GM12878 (cell line): ENCODE data around the gene PALLD. TPM values are rescaled to one million over a fixed set of nuclear protein-coding genes. Genes with fewer than 3 reads are reported as not detected.

Experiments used
- ATAC-seq: fragments of 200-7000 bp; cut with Tn5 transposase; 3 replicates; pipeline ENCODE4 v1.9.1; 2020; ENCODE audit warnings: mild to moderate bottlenecking, moderate library complexity
- BruUV-seq: library from RNA; stranded (reverse); fragments of 400-500 nt; replicated peaks from 2 replicates; lab custom pipeline; 2021; lab: Mats Ljungman, UMichigan
- CTCF ChIA-PET: fragments of 300-600 bp; sonication (Branson Sonifier 250); formaldehyde crosslinking; extraction: SDS; loops from one replicate; lab custom pipeline; 2021; ENCODE audit warnings: inconsistent platforms; lab: Yijun Ruan, JAX
- POLR2A ChIA-PET: fragments of 350-600 bp; formaldehyde crosslinking; extraction: SDS; loops from one replicate; lab custom pipeline; 2021; ENCODE audit warnings: inconsistent platforms; lab: Charles Lee
- RAD21 ChIA-PET: fragments of 300-600 bp; sonication (Branson Sonifier 250); formaldehyde crosslinking; loops from one replicate; lab custom pipeline; 2023; ENCODE audit warnings: antibody characterized with exemption; ENCODE audit not compliant: unreplicated experiment; lab: Charles Lee
- SMC1A ChIA-PET: fragments of 300-600 bp; sonication (Branson Sonifier 250); formaldehyde crosslinking; loops from one replicate; lab custom pipeline; 2023; ENCODE audit not compliant: unreplicated experiment, uncharacterized antibody; lab: Charles Lee
- DNase-seq: peaks from one replicate; pipeline ENCODE4 v3.0.0-alpha.2; 2011; ENCODE audit warnings: low read depth, low spot score
- FAIRE-seq: peaks from 3 replicates; lab custom pipeline; 2011; peaks lifted over from hg19 to GRCh38; lab: Jason Lieb, UNC
- H2AFZ ChIP-seq: 2 replicates; pipeline ENCODE4 v1.6.0; 2011; ENCODE audit warnings: low read depth, low read length, control low read depth; ENCODE audit not compliant: control insufficient read depth
- H3K27ac ChIP-seq: 2 replicates; pipeline ENCODE4 v1.5.1; 2011; ENCODE audit warnings: control low read depth; ENCODE audit not compliant: control insufficient read depth, insufficient read depth
- H3K27me3 ChIP-seq, 2 experiments: replicated peaks in 1 of 2; 2 replicates each; pipeline versions ENCODE4 v1.6.0 to v1.6.1; 2011; ENCODE audit warnings: low read length in 1 of 2; ENCODE audit not compliant: control insufficient read depth in 2 of 2, insufficient read depth in 2 of 2
- H3K36me3 ChIP-seq, 2 experiments: 2 replicates each; pipeline ENCODE4 v1.5.1; 2011; ENCODE audit warnings: low read length in 1 of 2; ENCODE audit not compliant: control insufficient read depth in 2 of 2, insufficient read depth in 2 of 2
- H3K4me1 ChIP-seq: 2 replicates; pipeline ENCODE4 v1.6.1; 2011; ENCODE audit warnings: mild to moderate bottlenecking, low read length, moderate library complexity, mixed read lengths; ENCODE audit not compliant: control insufficient read depth, insufficient read depth
- H3K4me2 ChIP-seq: 2 replicates; pipeline ENCODE4 v1.6.0; 2011; ENCODE audit warnings: control low read depth; ENCODE audit not compliant: control insufficient read depth, insufficient read depth
- H3K4me3 ChIP-seq: fragments of 200-600 bp; sonication (generic); 2 replicates; pipeline ENCODE4 v1.5.1; 2016
- H3K79me2 ChIP-seq: 2 replicates; pipeline ENCODE4 v1.6.0; 2011; ENCODE audit warnings: low read length; ENCODE audit not compliant: control insufficient read depth, insufficient read depth
- H3K9ac ChIP-seq: 2 replicates; pipeline ENCODE4 v1.8.0; 2011; ENCODE audit warnings: low read length, control low read depth, mixed read lengths; ENCODE audit not compliant: control insufficient read depth, insufficient read depth
- H3K9me3 ChIP-seq: replicated peaks from 3 replicates; pipeline ENCODE4 v1.5.1; 2011; ENCODE audit warnings: mild to moderate bottlenecking, low read length; ENCODE audit not compliant: control insufficient read depth, insufficient read depth
- H4K20me1 ChIP-seq: 2 replicates; pipeline ENCODE4 v1.6.0; 2011; ENCODE audit not compliant: control insufficient read depth, insufficient read depth
- BMI1 ChIP-seq: fragments of 450-650 bp; IDR thresholded peaks from 2 replicates; pipeline ENCODE4 v1.6.1; 2016; ENCODE audit warnings: mild to moderate bottlenecking, moderate library complexity, borderline replicate concordance
- BRCA1 ChIP-seq: IDR thresholded peaks from 2 replicates; pipeline ENCODE4 v1.6.1; 2011; ENCODE audit warnings: low read depth, low read length, improper control_type of control experiment
- CHD1 ChIP-seq: IDR thresholded peaks from 2 replicates; pipeline ENCODE4 v1.6.1; 2012; ENCODE audit warnings: low read depth, low read length, improper control_type of control experiment
- CREB1 ChIP-seq: IDR thresholded peaks from 2 replicates; pipeline ENCODE4 v1.6.1; 2012; ENCODE audit warnings: low read depth, mild to moderate bottlenecking, inconsistent platforms
- DPF2 ChIP-seq: fragments of 450-650 bp; IDR thresholded peaks from 2 replicates; pipeline ENCODE4 v1.6.1; 2017; ENCODE audit warnings: mild to moderate bottlenecking
- EED ChIP-seq: sonication (generic); IDR thresholded peaks from 2 replicates; pipeline ENCODE4 v1.6.1; 2016; ENCODE audit warnings: antibody characterized with exemption, low read depth
- ESRRA ChIP-seq: IDR thresholded peaks from 2 replicates; pipeline ENCODE4 v1.6.1; 2012; ENCODE audit warnings: mild to moderate bottlenecking, low read length, improper control_type of control experiment
- KLF5 ChIP-seq: fragments of 450-650 bp; IDR thresholded peaks from 2 replicates; pipeline ENCODE4 v1.6.1; 2014; ENCODE audit warnings: mild to moderate bottlenecking; ENCODE audit not compliant: partially characterized antibody
- MEF2B ChIP-seq: fragments of 450-650 bp; IDR thresholded peaks from 2 replicates; pipeline ENCODE4 v1.6.1; 2018; ENCODE audit warnings: mild to moderate bottlenecking, moderate library complexity; ENCODE audit not compliant: partially characterized antibody, poor library complexity, severe bottlenecking
- NFIC ChIP-seq: IDR thresholded peaks from 2 replicates; pipeline ENCODE4 v1.6.1; 2012; ENCODE audit warnings: low read depth, mild to moderate bottlenecking, inconsistent platforms, low read length, moderate library complexity
- RCOR1 ChIP-seq: conservative IDR thresholded peaks from 2 replicates; pipeline ENCODE4 v1.6.1; 2012; ENCODE audit warnings: low read depth, low read length, improper control_type of control experiment
- RELB ChIP-seq: fragments of 450-650 bp; IDR thresholded peaks from 2 replicates; pipeline ENCODE4 v1.6.1; 2017; ENCODE audit warnings: low read depth, mild to moderate bottlenecking, moderate library complexity
- YBX1 ChIP-seq: fragments of 450-650 bp; IDR thresholded peaks from 2 replicates; pipeline ENCODE4 v1.6.1; 2016; ENCODE audit warnings: antibody characterized with exemption
- ZNF274 ChIP-seq: IDR thresholded peaks from one replicate; pipeline ENCODE4 v1.8.0; 2011; ENCODE audit not compliant: insufficient read length, insufficient read depth
- WGBS: methylation state at CpG from one replicate; pipeline ENCODE4 v1.1.6; 2016; ENCODE audit warnings: low lambda C conversion rate; ENCODE audit not compliant: insufficient replicate concordance, insufficient coverage; ENCODE audit errors: missing lambda C conversion rate; 5-methylcytosine and 5-hydroxymethylcytosine counted together
- in situ Hi-C: fragments of 300-500 bp; cut with MboI; formaldehyde crosslinking; loops from 9 replicates; pipeline ENCODE4 v1.14.3; 2018; ENCODE audit warnings: mixed read lengths
- intact Hi-C: fragments of 100-400 bp; cut with micrococcal nuclease; formaldehyde crosslinking; loops from one replicate; pipeline ENCODE4 v1.14.2; 2022; ENCODE audit not compliant: unreplicated experiment
- polyA plus RNA-seq, 11 experiments: library from polyadenylated mRNA; depleted of rRNA in 4 of 11; unstranded in 6 of 11; stranded (reverse) in 5 of 11; fragments of >200 nt; fragmentation: Nextera tagmentation in 4 of 11; fragmentation: Illumina TruSeq in 1 of 11; extraction: Ambion mirVana in 4 of 11; extraction: Trizol in 1 of 11; gene quantifications; 1 replicate in 1 of 11; 2 replicates in 10 of 11; pipeline versions ENCODE4 v1.2.1 to v1.2.3, GENCODE V29; 2011 to 2016; ENCODE audit warnings: inconsistent platforms in 2 of 11, missing spikeins in 2 of 11, low read depth in 1 of 11
- total RNA-seq, 4 experiments: library from RNA; depleted of rRNA in 3 of 4; stranded (reverse); fragments of >200 nt in 3 of 4; fragmentation: Illumina TruSeq in 1 of 4; extraction: Trizol in 1 of 4; gene quantifications; 2 replicates each; pipeline versions ENCODE4 v1.2.1 to v1.2.3, GENCODE V29; 2013 to 2021

Gene PALLD
- total and polyA plus RNA-seq, 10 of the 15 experiments (the other 5 are each of a cell fraction or from before 2014, with no cell fraction given) = 1.0 to 7.7 (median 1.7) TPM

DNA sequence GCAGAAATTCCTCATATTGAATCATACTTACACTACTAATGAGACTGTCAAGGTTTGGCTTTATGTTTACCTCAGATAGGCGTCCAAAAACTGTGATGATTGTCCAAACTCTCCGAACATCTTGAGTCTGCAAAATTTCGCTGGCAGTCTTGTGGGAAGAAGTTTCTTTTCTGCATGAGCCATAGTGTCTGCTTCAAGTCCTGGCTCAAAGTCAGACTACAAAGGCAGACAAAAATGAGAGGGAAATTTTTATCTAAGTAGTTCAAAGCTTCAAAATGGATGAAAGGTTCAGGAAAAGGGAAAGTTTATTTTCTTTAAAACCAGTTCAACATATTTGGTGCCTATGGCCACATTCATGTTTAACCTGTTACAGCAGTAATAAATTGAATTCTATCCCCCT lies 40.7 kb downstream of the PALLD start:
- RAD21 ChIA-PET = no interaction called here
- Histone ChIP-seq H3K36me3 (no peaks in the 10 kb centered on the region), H3K27me3 (no peaks in the 10 kb centered on the region; a peak in 1 of 4 replicates), H3K9ac (no peak overlapping the region), H3K4me1 (no peaks in the 10 kb centered on the region), H3K4me2 (no peak overlapping the region), H4K20me1 (no peaks in the 10 kb centered on the region), H3K79me2 (no peaks in the 10 kb centered on the region), H3K4me3 (no peak overlapping the region), H3K27ac (no peak overlapping the region), H3K9me3 (no peaks in the 10 kb centered on the region)
- in situ Hi-C loops = no loop called here
- FAIRE-seq (no peak), ATAC-seq (no peak), DNase-seq (no peak)
- WGBS = 54% methylated on average over 3 of the region's 3 CpGs
- intact Hi-C loops = no loop called here
- POLR2A ChIA-PET = no interaction called here
- SMC1A ChIA-PET = no interaction called here
- no TSS peak for BruUV-seq
- CTCF ChIA-PET = no interaction called here
- TF ChIP-seq EED (no peak), RCOR1 (no peak), CHD1 (no peak), NFIC (no peak), CREB1 (no peak), YBX1 (no peak), ESRRA (no peak), RELB (no peak), BRCA1 (no peak), BMI1 (no peak), KLF5 (no peak), MEF2B (no peak), ZNF274 (no peak), DPF2 (no peak)
- TF ChIP-seq, all 136 proteins: peak for 0
- H2AFZ ChIP-seq = no peak overlapping the region
